H1 (cell line): ENCODE data around the gene RD3L. TPM values are rescaled to one million over a fixed set of nuclear protein-coding genes. Genes with fewer than 3 reads are reported as not detected.

Experiments used
- CTCF ChIA-PET: fragments of 300-600 bp; sonication (Branson Sonifier 250); formaldehyde crosslinking; loops from one replicate; lab custom pipeline; 2021; ENCODE audit not compliant: partially characterized antibody; lab: Charles Lee
- POLR2A ChIA-PET: fragments of 300-600 bp; sonication (Branson Sonifier 250); formaldehyde crosslinking; loops from one replicate; lab custom pipeline; 2021; ENCODE audit warnings: inconsistent platforms; ENCODE audit not compliant: partially characterized antibody; lab: Charles Lee
- DNase-seq, 2 experiments: peaks; one replicate each; pipeline versions ENCODE4 v3.0.0 to v3.0.0-alpha.2; 2010 to 2022; ENCODE audit warnings: low spot score in 2 of 2, low read depth in 1 of 2, mixed read lengths in 1 of 2
- FAIRE-seq: peaks from 2 replicates; lab custom pipeline; 2011; peaks lifted over from hg19 to GRCh38; lab: Jason Lieb, UNC
- H2AFZ ChIP-seq: 2 replicates; pipeline ENCODE4 v1.8.1; 2012; ENCODE audit warnings: low read length, inconsistent platforms
- H2AK5ac ChIP-seq: 2 replicates; pipeline ENCODE4 v1.6.1; 2013; ENCODE audit warnings: low read depth, low read length
- H2BK120ac ChIP-seq: replicated peaks from 2 replicates; pipeline ENCODE3; 2013; ENCODE audit warnings: low read depth, low read length, inconsistent platforms
- H2BK12ac ChIP-seq: 2 replicates; pipeline ENCODE4 v1.6.1; 2013; ENCODE audit warnings: low read depth, low read length
- H2BK15ac ChIP-seq: 2 replicates; pipeline ENCODE4 v1.6.1; 2013; ENCODE audit warnings: low read length
- H2BK20ac ChIP-seq: 2 replicates; pipeline ENCODE4 v1.6.1; 2013; ENCODE audit warnings: low read length
- H2BK5ac ChIP-seq: 2 replicates; pipeline ENCODE4 v1.6.1; 2013; ENCODE audit warnings: low read depth, low read length
- H3K14ac ChIP-seq: 2 replicates; pipeline ENCODE4 v1.6.1; 2013; ENCODE audit warnings: inconsistent platforms; ENCODE audit not compliant: insufficient read length
- H3K18ac ChIP-seq: 2 replicates; pipeline ENCODE4 v1.6.1; 2013; ENCODE audit warnings: low read length; ENCODE audit errors: extremely low read depth
- H3K23ac ChIP-seq: 2 replicates; pipeline ENCODE4 v1.6.1; 2013; ENCODE audit warnings: inconsistent platforms; ENCODE audit not compliant: insufficient read length
- H3K23me2 ChIP-seq: 2 replicates; pipeline ENCODE4 v1.6.1; 2013; ENCODE audit warnings: low read depth, low read length
- H3K27ac ChIP-seq: 2 replicates; pipeline ENCODE4 v1.6.1; 2011; ENCODE audit warnings: low read depth, low read length, inconsistent platforms
- H3K27me3 ChIP-seq, 4 experiments: replicated peaks in 1 of 4; 1 replicate in 1 of 4; 2 replicates in 3 of 4; pipeline versions ENCODE4 v1.6.1 to v1.8.1; 2011 to 2013; ENCODE audit warnings: low read length in 3 of 4, mild to moderate bottlenecking in 3 of 4, inconsistent platforms in 2 of 4, mixed read lengths in 2 of 4, moderate library complexity in 1 of 4; ENCODE audit not compliant: control insufficient read depth in 3 of 4, insufficient read depth in 3 of 4; ENCODE audit errors: extremely low read depth in 1 of 4
- H3K36me3 ChIP-seq, 4 experiments: 2 replicates each; pipeline versions ENCODE4 v1.6.1 to v1.8.1; 2011 to 2013; ENCODE audit warnings: mild to moderate bottlenecking in 4 of 4, low read length in 3 of 4, moderate library complexity in 2 of 4, control low read depth in 1 of 4, inconsistent platforms in 1 of 4; ENCODE audit not compliant: insufficient read depth in 4 of 4, control insufficient read depth in 2 of 4
- H3K4ac ChIP-seq: replicated peaks from 2 replicates; pipeline ENCODE3; 2013; ENCODE audit warnings: low read length, low read depth, mixed read lengths, inconsistent platforms; ENCODE audit not compliant: insufficient read length
- H3K4me1 ChIP-seq, 4 experiments: replicated peaks in 1 of 4; 1 replicate in 1 of 4; 2 replicates in 3 of 4; pipeline versions ENCODE4 v1.6.1 to v1.8.1; 2011 to 2013; ENCODE audit warnings: low read length in 3 of 4, inconsistent platforms in 2 of 4, mixed read lengths in 1 of 4; ENCODE audit not compliant: insufficient read depth in 4 of 4, control insufficient read depth in 3 of 4
- H3K4me2 ChIP-seq, 2 experiments: 2 replicates each; pipeline versions ENCODE4 v1.6.1 to v1.8.1; 2011 to 2013; ENCODE audit warnings: low read depth in 2 of 2, low read length in 2 of 2, control low read depth in 1 of 2, inconsistent platforms in 1 of 2, mild to moderate bottlenecking in 1 of 2; ENCODE audit not compliant: insufficient read depth in 1 of 2
- H3K4me3 ChIP-seq, 4 experiments: fragments of 200-600, 300-600 bp in 1 of 4; sonication (generic), shearing (Covaris generic), sonication (Bioruptor Twin) in 1 of 4; 2 replicates each; pipeline versions ENCODE4 v1.5.1 to v1.8.1; 2011 to 2016; ENCODE audit warnings: low read length in 4 of 4, low read depth in 3 of 4, control low read depth in 2 of 4, inconsistent platforms in 2 of 4, mild to moderate bottlenecking in 2 of 4, mixed read lengths in 1 of 4, moderate library complexity in 1 of 4; ENCODE audit not compliant: insufficient read depth in 2 of 4; ENCODE audit errors: extremely low read depth in 1 of 4
- H3K56ac ChIP-seq: replicated peaks from 2 replicates; pipeline ENCODE3; 2013; ENCODE audit warnings: low read depth, mild to moderate bottlenecking, mixed read lengths, low read length, inconsistent platforms; ENCODE audit not compliant: insufficient read length
- H3K79me1 ChIP-seq: 2 replicates; pipeline ENCODE4 v1.6.1; 2013; ENCODE audit warnings: low read depth, low read length, control low read depth
- H3K79me2 ChIP-seq, 2 experiments: 2 replicates each; pipeline versions ENCODE4 v1.6.1 to v1.8.1; 2012 to 2013; ENCODE audit warnings: low read length in 2 of 2, mild to moderate bottlenecking in 2 of 2, inconsistent platforms in 1 of 2; ENCODE audit not compliant: insufficient read depth in 2 of 2, control insufficient read depth in 1 of 2
- H3K9ac ChIP-seq, 4 experiments: replicated peaks in 1 of 4; 1 replicate in 1 of 4; 2 replicates in 3 of 4; pipeline versions ENCODE4 v1.6.1 to v1.8.1; 2011 to 2013; ENCODE audit warnings: low read depth in 3 of 4, low read length in 3 of 4, control low read depth in 2 of 4, mild to moderate bottlenecking in 2 of 4, moderate library complexity in 2 of 4, inconsistent platforms in 1 of 4; ENCODE audit errors: extremely low read depth in 1 of 4
- H3K9me3 ChIP-seq, 2 experiments: 2 replicates each; pipeline versions ENCODE4 v1.6.1 to v1.8.1; 2012 to 2013; ENCODE audit warnings: mild to moderate bottlenecking in 2 of 2, moderate library complexity in 2 of 2, control low read depth in 1 of 2, inconsistent platforms in 1 of 2, low read depth in 1 of 2, low read length in 1 of 2, mixed read lengths in 1 of 2; ENCODE audit not compliant: insufficient read depth in 2 of 2
- H4K20me1 ChIP-seq, 2 experiments: replicated peaks in 1 of 2; 2 replicates each; pipeline versions ENCODE3 to v1.8.1; 2011 to 2013; ENCODE audit warnings: inconsistent platforms in 2 of 2, low read length in 2 of 2, mild to moderate bottlenecking in 1 of 2; ENCODE audit not compliant: insufficient read depth in 2 of 2, control insufficient read depth in 1 of 2
- H4K5ac ChIP-seq: 2 replicates; pipeline ENCODE4 v1.6.1; 2013; ENCODE audit warnings: low read length, low read depth, mixed read lengths, inconsistent platforms; ENCODE audit not compliant: insufficient read length
- H4K8ac ChIP-seq: 2 replicates; pipeline ENCODE4 v1.8.0; 2013; ENCODE audit warnings: mild to moderate bottlenecking, moderate library complexity, low read length, inconsistent platforms; ENCODE audit not compliant: insufficient read depth; ENCODE audit errors: extremely low read depth
- H4K91ac ChIP-seq: replicated peaks from 2 replicates; pipeline ENCODE3; 2013; ENCODE audit warnings: low read length, mixed read lengths, inconsistent platforms; ENCODE audit not compliant: insufficient read length
- EZH2 ChIP-seq: fragments of 200-600 bp; sonication (generic); IDR thresholded peaks from 2 replicates; pipeline ENCODE4 v1.7.1; 2012; ENCODE audit warnings: low read depth, mild to moderate bottlenecking, moderate library complexity, low read length, inconsistent platforms; ENCODE audit not compliant: severe bottlenecking
- GABPA ChIP-seq: IDR thresholded peaks from 2 replicates; pipeline ENCODE4 v1.6.1; 2011; ENCODE audit warnings: mild to moderate bottlenecking, low read length, moderate library complexity, borderline replicate concordance; ENCODE audit not compliant: insufficient read depth
- JUND ChIP-seq: IDR thresholded peaks from 2 replicates; pipeline ENCODE4 v1.6.1; 2011; ENCODE audit warnings: mild to moderate bottlenecking, improper control_type of control experiment, low read length
- RAD21 ChIP-seq, 2 experiments: IDR thresholded peaks in 1 of 2; conservative IDR thresholded peaks in 1 of 2; 2 replicates each; pipeline ENCODE4 v1.6.1; 2011; ENCODE audit warnings: low read depth in 2 of 2, low read length in 2 of 2, improper control_type of control experiment in 1 of 2, inconsistent platforms in 1 of 2, mild to moderate bottlenecking in 1 of 2, moderate library complexity in 1 of 2
- WGBS, 2 experiments: shearing (Covaris generic) in 1 of 2; methylation state at CpG; one replicate each; pipeline versions ENCODE4 v1.1.6 to v1.1.7; 2013 to 2015; ENCODE audit warnings: low lambda C conversion rate in 2 of 2, mixed read lengths in 2 of 2, inconsistent platforms in 1 of 2, low coverage in 1 of 2, missing lambda C conversion rate in 1 of 2; ENCODE audit not compliant: insufficient replicate concordance in 2 of 2, insufficient coverage in 1 of 2, insufficient read length in 1 of 2; ENCODE audit errors: extremely low coverage in 1 of 2, missing lambda C conversion rate in 1 of 2; 5-methylcytosine and 5-hydroxymethylcytosine counted together
- polyA plus RNA-seq, 7 experiments: library from polyadenylated mRNA; depleted of rRNA in 3 of 7; stranded (reverse) in 5 of 7; unstranded in 2 of 7; fragments of >200 nt in 5 of 7; fragments of 200-250 nt in 2 of 7; gene quantifications; 1 replicate in 5 of 7; 2 replicates in 1 of 7; 4 replicates in 1 of 7; pipeline versions ENCODE4 v1.2.1 to v1.2.3, GENCODE V29; 2011 to 2013; ENCODE audit warnings: missing spikeins in 2 of 7, mixed read lengths in 2 of 7
- total RNA-seq: library from RNA; stranded (reverse); fragmentation: NEBNext Ultra II Directional; extraction: Animal tissue kit (Norgen Biotek cat#: 25700); gene quantifications from 2 replicates; pipeline ENCODE4 v1.2.1, GENCODE V29; 2021
- TF ChIP-seq, protein P1 (sequence below): IDR thresholded peaks from 2 replicates; pipeline ENCODE4 v1.6.1; 2012; ENCODE audit warnings: low read length, inconsistent platforms

RD3L gene
- total and polyA plus RNA-seq, 2 of the 8 experiments (the other 6 are each of a cell fraction or from before 2014, with no cell fraction given): not detected

GRCh38 chr14:103989034-103989433 is 46.7 kb upstream of the RD3L start:
- Histone ChIP-seq H4K91ac (no peak overlapping the region), H3K27me3 (no peaks in the 10 kb centered on the region), H2BK12ac (no peak overlapping the region), H3K18ac (no peak overlapping the region), H2BK5ac (no peak overlapping the region), H4K20me1 (no peaks in the 10 kb centered on the region), H2AFZ (no peak overlapping the region), H4K5ac (no peak overlapping the region), H3K27ac (no peak overlapping the region), H3K56ac (no peak overlapping the region), H2BK15ac (no peak overlapping the region), H3K79me1 (no peaks in the 10 kb centered on the region), H3K79me2 (no peaks in the 10 kb centered on the region), H3K4me1 (no peaks in the 10 kb centered on the region), H3K4me3 (no peak overlapping the region), H3K23me2 (no peaks in the 10 kb centered on the region)
- FAIRE-seq: no peak
- 83% methylated on average over 1 of the region's 1 CpG; no CpG with 5 or more reads in 1 of the 2 experiments for WGBS, 2 experiments
- TF ChIP-seq, protein P1, sequence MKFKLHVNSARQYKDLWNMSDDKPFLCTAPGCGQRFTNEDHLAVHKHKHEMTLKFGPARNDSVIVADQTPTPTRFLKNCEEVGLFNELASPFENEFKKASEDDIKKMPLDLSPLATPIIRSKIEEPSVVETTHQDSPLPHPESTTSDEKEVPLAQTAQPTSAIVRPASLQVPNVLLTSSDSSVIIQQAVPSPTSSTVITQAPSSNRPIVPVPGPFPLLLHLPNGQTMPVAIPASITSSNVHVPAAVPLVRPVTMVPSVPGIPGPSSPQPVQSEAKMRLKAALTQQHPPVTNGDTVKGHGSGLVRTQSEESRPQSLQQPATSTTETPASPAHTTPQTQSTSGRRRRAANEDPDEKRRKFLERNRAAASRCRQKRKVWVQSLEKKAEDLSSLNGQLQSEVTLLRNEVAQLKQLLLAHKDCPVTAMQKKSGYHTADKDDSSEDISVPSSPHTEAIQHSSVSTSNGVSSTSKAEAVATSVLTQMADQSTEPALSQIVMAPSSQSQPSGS: no peak
- TF ChIP-seq RAD21 (IDR thresholded peaks at IDR 0.05 in 1 of 2, conservative IDR thresholded peaks at IDR 0.05 in 1 of 2; ENCODE audit: low read depth in 2 of 2, low read length in 2 of 2) (no peak), EZH2 (no peak), GABPA (no peak), JUND (no peak)
- TF ChIP-seq, all 59 proteins: peak for 0
- Histone ChIP-seq H3K14ac (no peak overlapping the region), H2AK5ac (no peak overlapping the region), H3K9me3 (peaks cover 24 to 26% of the 10 kb centered on the region in 2 experiments), H3K4me2 (no peak overlapping the region), H3K9ac (no peak overlapping the region), H3K4ac (no peak overlapping the region), H3K36me3 (no peaks in the 10 kb centered on the region), H2BK120ac (no peak overlapping the region), H3K23ac (no peak overlapping the region), H4K8ac (no peak overlapping the region), H2BK20ac (no peak overlapping the region)
- POLR2A ChIA-PET: no interaction called here
- CTCF ChIA-PET: interaction anchor here (2.4 to 4.9 kb wide), 2 partner anchors 8 to 88 kb away, joined by 8 to 21 read pairs; no protein-coding TSS in a partner anchor
- no peak for DNase-seq
